Ramos (cell line): ENCODE results near the gene ELOVL6.
"Not testable (repeated sequence)": the region's sequence is repeated elsewhere in the genome, so short reads cannot be mapped to it uniquely, and the experiment has no call there.

Source experiments
- in situ Hi-C: fragments of 300-500 bp; cut with MboI; formaldehyde crosslinking; loops from one replicate; pipeline ENCODE4 v1.14.3; 2022; ENCODE audit warnings: low sequenced_read_pairs; ENCODE audit not compliant: unreplicated experiment

ELOVL6 gene

GRCh38 chr4:110164251-110164650 is 34.2 kb downstream of the ELOVL6 start:
- in situ Hi-C loops = no loop called here

GRCh38 chr4:110163327-110164069 is 34.9 kb downstream of the ELOVL6 start:
- in situ Hi-C loops = no loop called here

GRCh38 chr4:110160618-110161017 is 37.8 kb downstream of the ELOVL6 start:
- in situ Hi-C loops = no loop called here

- in situ Hi-C loops = no loop called here
Measured at GRCh38 chr4:110159541-110159940, 38.9 kb downstream of the ELOVL6 start.

- in situ Hi-C loops = no loop called here
Measured at GRCh38 chr4:110157580-110157979, 40.8 kb downstream of the ELOVL6 start.

GRCh38 chr4:110157166-110157565 is 41.2 kb downstream of the ELOVL6 start:
- in situ Hi-C loops = not testable (repeated sequence)

- in situ Hi-C loops = no loop called here
Measured at GRCh38 chr4:110156442-110156841, 42.0 kb downstream of the ELOVL6 start.

GRCh38 chr4:110155654-110156053 is 42.8 kb downstream of the ELOVL6 start:
- in situ Hi-C loops = no loop called here

- in situ Hi-C loops = no loop called here
Measured at GRCh38 chr4:110154582-110154981, 43.8 kb downstream of the ELOVL6 start.

- in situ Hi-C loops = no loop called here
Measured at GRCh38 chr4:110152386-110152785, 46.0 kb downstream of the ELOVL6 start.

- in situ Hi-C loops = no loop called here
Measured at GRCh38 chr4:110149089-110149488, 49.3 kb downstream of the ELOVL6 start.

GRCh38 chr4:110142461-110142860 is 56.0 kb downstream of the ELOVL6 start:
- in situ Hi-C loops = no loop called here

- in situ Hi-C loops = no loop called here
Measured at GRCh38 chr4:110139815-110140214, 58.6 kb downstream of the ELOVL6 start.

GRCh38 chr4:110139111-110139510 is 59.3 kb downstream of the ELOVL6 start:
- in situ Hi-C loops = no loop called here

- in situ Hi-C loops = no loop called here
Measured at GRCh38 chr4:110138551-110138950, 59.9 kb downstream of the ELOVL6 start.

GRCh38 chr4:110137829-110138228 is 60.6 kb downstream of the ELOVL6 start:
- in situ Hi-C loops = no loop called here

GRCh38 chr4:110135523-110135922 is 62.9 kb downstream of the ELOVL6 start:
- in situ Hi-C loops = no loop called here

GRCh38 chr4:110135076-110135475 is 63.3 kb downstream of the ELOVL6 start:
- in situ Hi-C loops = no loop called here

GRCh38 chr4:110134269-110134869 is 64.0 kb downstream of the ELOVL6 start:
- in situ Hi-C loops = no loop called here

GRCh38 chr4:110132816-110133719 is 65.3 kb downstream of the ELOVL6 start:
- in situ Hi-C loops = no loop called here

GRCh38 chr4:110131916-110132315 is 66.5 kb downstream of the ELOVL6 start:
- in situ Hi-C loops = no loop called here
